H1 (cell line): ENCODE results near the gene KRT3. TPM values are rescaled to one million over a fixed set of nuclear protein-coding genes. Genes with fewer than 3 reads are reported as not detected.

Experiments
- CTCF ChIA-PET: fragments of 300-600 bp; sonication (Branson Sonifier 250); formaldehyde crosslinking; loops from one replicate; lab custom pipeline; 2021; ENCODE audit not compliant: partially characterized antibody; lab: Charles Lee
- POLR2A ChIA-PET: fragments of 300-600 bp; sonication (Branson Sonifier 250); formaldehyde crosslinking; loops from one replicate; lab custom pipeline; 2021; ENCODE audit warnings: inconsistent platforms; ENCODE audit not compliant: partially characterized antibody; lab: Charles Lee
- DNase-seq, 2 experiments: peaks; one replicate each; pipeline versions ENCODE4 v3.0.0 to v3.0.0-alpha.2; 2010 to 2022; ENCODE audit warnings: low spot score in 2 of 2, low read depth in 1 of 2, mixed read lengths in 1 of 2
- FAIRE-seq: peaks from 2 replicates; lab custom pipeline; 2011; peaks lifted over from hg19 to GRCh38; lab: Jason Lieb, UNC
- H2AFZ ChIP-seq: 2 replicates; pipeline ENCODE4 v1.8.1; 2012; ENCODE audit warnings: low read length, inconsistent platforms
- H2AK5ac ChIP-seq: 2 replicates; pipeline ENCODE4 v1.6.1; 2013; ENCODE audit warnings: low read depth, low read length
- H2BK120ac ChIP-seq: replicated peaks from 2 replicates; pipeline ENCODE3; 2013; ENCODE audit warnings: low read depth, low read length, inconsistent platforms
- H2BK12ac ChIP-seq: 2 replicates; pipeline ENCODE4 v1.6.1; 2013; ENCODE audit warnings: low read depth, low read length
- H2BK15ac ChIP-seq: 2 replicates; pipeline ENCODE4 v1.6.1; 2013; ENCODE audit warnings: low read length
- H2BK20ac ChIP-seq: 2 replicates; pipeline ENCODE4 v1.6.1; 2013; ENCODE audit warnings: low read length
- H2BK5ac ChIP-seq: 2 replicates; pipeline ENCODE4 v1.6.1; 2013; ENCODE audit warnings: low read depth, low read length
- H3K14ac ChIP-seq: 2 replicates; pipeline ENCODE4 v1.6.1; 2013; ENCODE audit warnings: inconsistent platforms; ENCODE audit not compliant: insufficient read length
- H3K18ac ChIP-seq: 2 replicates; pipeline ENCODE4 v1.6.1; 2013; ENCODE audit warnings: low read length; ENCODE audit errors: extremely low read depth
- H3K23ac ChIP-seq: 2 replicates; pipeline ENCODE4 v1.6.1; 2013; ENCODE audit warnings: inconsistent platforms; ENCODE audit not compliant: insufficient read length
- H3K23me2 ChIP-seq: 2 replicates; pipeline ENCODE4 v1.6.1; 2013; ENCODE audit warnings: low read depth, low read length
- H3K27ac ChIP-seq: 2 replicates; pipeline ENCODE4 v1.6.1; 2011; ENCODE audit warnings: low read depth, low read length, inconsistent platforms
- H3K27me3 ChIP-seq, 4 experiments: replicated peaks in 1 of 4; 1 replicate in 1 of 4; 2 replicates in 3 of 4; pipeline versions ENCODE4 v1.6.1 to v1.8.1; 2011 to 2013; ENCODE audit warnings: low read length in 3 of 4, mild to moderate bottlenecking in 3 of 4, inconsistent platforms in 2 of 4, mixed read lengths in 2 of 4, moderate library complexity in 1 of 4; ENCODE audit not compliant: control insufficient read depth in 3 of 4, insufficient read depth in 3 of 4; ENCODE audit errors: extremely low read depth in 1 of 4
- H3K36me3 ChIP-seq, 4 experiments: 2 replicates each; pipeline versions ENCODE4 v1.6.1 to v1.8.1; 2011 to 2013; ENCODE audit warnings: mild to moderate bottlenecking in 4 of 4, low read length in 3 of 4, moderate library complexity in 2 of 4, control low read depth in 1 of 4, inconsistent platforms in 1 of 4; ENCODE audit not compliant: insufficient read depth in 4 of 4, control insufficient read depth in 2 of 4
- H3K4ac ChIP-seq: replicated peaks from 2 replicates; pipeline ENCODE3; 2013; ENCODE audit warnings: low read length, low read depth, mixed read lengths, inconsistent platforms; ENCODE audit not compliant: insufficient read length
- H3K4me1 ChIP-seq, 4 experiments: replicated peaks in 1 of 4; 1 replicate in 1 of 4; 2 replicates in 3 of 4; pipeline versions ENCODE4 v1.6.1 to v1.8.1; 2011 to 2013; ENCODE audit warnings: low read length in 3 of 4, inconsistent platforms in 2 of 4, mixed read lengths in 1 of 4; ENCODE audit not compliant: insufficient read depth in 4 of 4, control insufficient read depth in 3 of 4
- H3K4me2 ChIP-seq, 2 experiments: 2 replicates each; pipeline versions ENCODE4 v1.6.1 to v1.8.1; 2011 to 2013; ENCODE audit warnings: low read depth in 2 of 2, low read length in 2 of 2, control low read depth in 1 of 2, inconsistent platforms in 1 of 2, mild to moderate bottlenecking in 1 of 2; ENCODE audit not compliant: insufficient read depth in 1 of 2
- H3K4me3 ChIP-seq, 4 experiments: fragments of 200-600, 300-600 bp in 1 of 4; sonication (generic), shearing (Covaris generic), sonication (Bioruptor Twin) in 1 of 4; 2 replicates each; pipeline versions ENCODE4 v1.5.1 to v1.8.1; 2011 to 2016; ENCODE audit warnings: low read length in 4 of 4, low read depth in 3 of 4, control low read depth in 2 of 4, inconsistent platforms in 2 of 4, mild to moderate bottlenecking in 2 of 4, mixed read lengths in 1 of 4, moderate library complexity in 1 of 4; ENCODE audit not compliant: insufficient read depth in 2 of 4; ENCODE audit errors: extremely low read depth in 1 of 4
- H3K56ac ChIP-seq: replicated peaks from 2 replicates; pipeline ENCODE3; 2013; ENCODE audit warnings: low read depth, mild to moderate bottlenecking, mixed read lengths, low read length, inconsistent platforms; ENCODE audit not compliant: insufficient read length
- H3K79me1 ChIP-seq: 2 replicates; pipeline ENCODE4 v1.6.1; 2013; ENCODE audit warnings: low read depth, low read length, control low read depth
- H3K79me2 ChIP-seq, 2 experiments: 2 replicates each; pipeline versions ENCODE4 v1.6.1 to v1.8.1; 2012 to 2013; ENCODE audit warnings: low read length in 2 of 2, mild to moderate bottlenecking in 2 of 2, inconsistent platforms in 1 of 2; ENCODE audit not compliant: insufficient read depth in 2 of 2, control insufficient read depth in 1 of 2
- H3K9ac ChIP-seq, 4 experiments: replicated peaks in 1 of 4; 1 replicate in 1 of 4; 2 replicates in 3 of 4; pipeline versions ENCODE4 v1.6.1 to v1.8.1; 2011 to 2013; ENCODE audit warnings: low read depth in 3 of 4, low read length in 3 of 4, control low read depth in 2 of 4, mild to moderate bottlenecking in 2 of 4, moderate library complexity in 2 of 4, inconsistent platforms in 1 of 4; ENCODE audit errors: extremely low read depth in 1 of 4
- H3K9me3 ChIP-seq, 2 experiments: 2 replicates each; pipeline versions ENCODE4 v1.6.1 to v1.8.1; 2012 to 2013; ENCODE audit warnings: mild to moderate bottlenecking in 2 of 2, moderate library complexity in 2 of 2, control low read depth in 1 of 2, inconsistent platforms in 1 of 2, low read depth in 1 of 2, low read length in 1 of 2, mixed read lengths in 1 of 2; ENCODE audit not compliant: insufficient read depth in 2 of 2
- H4K20me1 ChIP-seq, 2 experiments: replicated peaks in 1 of 2; 2 replicates each; pipeline versions ENCODE3 to v1.8.1; 2011 to 2013; ENCODE audit warnings: inconsistent platforms in 2 of 2, low read length in 2 of 2, mild to moderate bottlenecking in 1 of 2; ENCODE audit not compliant: insufficient read depth in 2 of 2, control insufficient read depth in 1 of 2
- H4K5ac ChIP-seq: 2 replicates; pipeline ENCODE4 v1.6.1; 2013; ENCODE audit warnings: low read length, low read depth, mixed read lengths, inconsistent platforms; ENCODE audit not compliant: insufficient read length
- H4K8ac ChIP-seq: 2 replicates; pipeline ENCODE4 v1.8.0; 2013; ENCODE audit warnings: mild to moderate bottlenecking, moderate library complexity, low read length, inconsistent platforms; ENCODE audit not compliant: insufficient read depth; ENCODE audit errors: extremely low read depth
- H4K91ac ChIP-seq: replicated peaks from 2 replicates; pipeline ENCODE3; 2013; ENCODE audit warnings: low read length, mixed read lengths, inconsistent platforms; ENCODE audit not compliant: insufficient read length
- CBX8 ChIP-seq: fragments of 300-800, 300-1000 bp; sonication (generic); IDR thresholded peaks from 2 replicates; pipeline ENCODE4 v1.7.1; 2016; ENCODE audit warnings: low read depth, low read length, borderline replicate concordance
- KDM1A ChIP-seq: fragments of 200-600, 300-600 bp; sonication (generic); IDR thresholded peaks from 2 replicates; pipeline ENCODE4 v1.7.1; 2016; ENCODE audit warnings: mild to moderate bottlenecking, low read length, borderline replicate concordance
- SIX5 ChIP-seq: IDR thresholded peaks from 2 replicates; pipeline ENCODE4 v1.6.1; 2011; ENCODE audit warnings: mild to moderate bottlenecking, low read depth, low read length
- TCF12 ChIP-seq: IDR thresholded peaks from 2 replicates; pipeline ENCODE4 v1.6.1; 2011; ENCODE audit warnings: low read depth, mild to moderate bottlenecking, low read length
- WGBS, 2 experiments: shearing (Covaris generic) in 1 of 2; methylation state at CpG; one replicate each; pipeline versions ENCODE4 v1.1.6 to v1.1.7; 2013 to 2015; ENCODE audit warnings: low lambda C conversion rate in 2 of 2, mixed read lengths in 2 of 2, inconsistent platforms in 1 of 2, low coverage in 1 of 2, missing lambda C conversion rate in 1 of 2; ENCODE audit not compliant: insufficient replicate concordance in 2 of 2, insufficient coverage in 1 of 2, insufficient read length in 1 of 2; ENCODE audit errors: extremely low coverage in 1 of 2, missing lambda C conversion rate in 1 of 2; 5-methylcytosine and 5-hydroxymethylcytosine counted together
- polyA plus RNA-seq, 7 experiments: library from polyadenylated mRNA; depleted of rRNA in 3 of 7; stranded (reverse) in 5 of 7; unstranded in 2 of 7; fragments of >200 nt in 5 of 7; fragments of 200-250 nt in 2 of 7; gene quantifications; 1 replicate in 5 of 7; 2 replicates in 1 of 7; 4 replicates in 1 of 7; pipeline versions ENCODE4 v1.2.1 to v1.2.3, GENCODE V29; 2011 to 2013; ENCODE audit warnings: missing spikeins in 2 of 7, mixed read lengths in 2 of 7
- total RNA-seq: library from RNA; stranded (reverse); fragmentation: NEBNext Ultra II Directional; extraction: Animal tissue kit (Norgen Biotek cat#: 25700); gene quantifications from 2 replicates; pipeline ENCODE4 v1.2.1, GENCODE V29; 2021

Gene KRT3
- total and polyA plus RNA-seq, 2 of the 8 experiments (the other 6 are each of a cell fraction or from before 2014, with no cell fraction given): not detected

DNA sequence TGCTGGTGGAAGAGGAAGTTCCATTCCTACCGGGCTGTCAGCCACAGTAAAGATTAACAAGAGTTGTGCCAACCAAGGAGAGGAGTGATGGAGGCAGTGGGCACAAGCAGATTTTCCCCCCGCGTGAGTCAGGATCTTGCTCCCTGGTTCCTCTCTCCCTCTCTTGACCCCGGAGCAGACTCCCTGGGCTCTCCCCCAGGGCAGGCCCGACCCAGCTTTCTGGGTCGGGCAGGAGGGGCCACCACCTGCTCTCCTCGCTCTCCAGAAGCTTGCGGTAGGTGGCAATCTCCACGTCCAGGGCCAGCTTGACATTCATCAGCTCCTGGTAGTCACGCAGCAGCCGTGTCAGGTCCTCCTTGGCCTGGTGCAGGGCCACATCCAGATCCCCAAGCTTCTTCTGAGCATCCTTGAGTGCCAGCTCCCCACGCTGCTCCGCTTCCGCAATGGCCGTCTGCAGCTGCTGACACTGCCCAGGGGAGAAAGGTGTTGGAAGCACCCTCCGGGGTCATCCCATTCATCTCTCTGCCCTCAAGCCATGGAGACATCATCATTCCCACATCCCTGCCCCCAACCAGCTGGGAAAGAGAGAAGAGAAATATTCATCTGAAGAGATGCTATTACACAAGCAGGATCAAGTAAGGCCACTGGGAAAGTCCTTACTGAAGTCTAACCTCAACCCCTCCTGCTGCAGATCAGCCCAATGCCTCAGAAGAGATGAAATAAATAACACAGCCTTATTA is 27.0 kb upstream of the KRT3 start:
- Histone ChIP-seq H2BK20ac (no peak overlapping the region), H3K27ac (no peak overlapping the region), H2BK5ac (no peak overlapping the region), H3K36me3 (no peaks in the 10 kb centered on the region), H3K27me3 (0 out of 7 replicates have a peak, but pooled peaks cover 0 to 2% (median 0%) of the 10 kb centered on the region in 4 experiments), H2BK12ac (no peak overlapping the region), H4K8ac (no peak overlapping the region), H3K79me2 (no peaks in the 10 kb centered on the region), H3K4me3 (no peak overlapping the region), H3K9ac (no peak overlapping the region), H3K4me1 (no peaks in the 10 kb centered on the region; a peak in 2 of 7 replicates), H4K91ac (no peak overlapping the region), H3K23ac (no peak overlapping the region), H2BK15ac (no peak overlapping the region), H3K9me3 (no peaks in the 10 kb centered on the region), H2AFZ (no peak overlapping the region), H4K5ac (no peak overlapping the region), H2BK120ac (no peak overlapping the region), H3K14ac (no peak overlapping the region), H2AK5ac (no peak overlapping the region), H4K20me1 (no peaks in the 10 kb centered on the region), H3K4ac (no peak overlapping the region), H3K79me1 (no peaks in the 10 kb centered on the region), H3K18ac (no peak overlapping the region), H3K56ac (no peak overlapping the region), H3K4me2 (no peak overlapping the region), H3K23me2 (no peaks in the 10 kb centered on the region)
- no peak for TF ChIP-seq CBX8
- no peak for TF ChIP-seq SIX5
- TF ChIP-seq TCF12: no peak
- TF ChIP-seq KDM1A: peak; percentile 54; the same call in 1 of the 2 replicates
- DNase-seq (no peak), FAIRE-seq (no peak)
- 86% methylated on average over 11 of the region's 16 CpGs; no CpG with 5 or more reads in 1 of the 2 experiments for WGBS, 2 experiments
- ChIA-PET POLR2A (interaction anchor here (0.6 to 0.7 kb wide), 2 partner anchors 15 to 144 kb away, joined by 3 to 5 read pairs; no protein-coding TSS in a partner anchor), CTCF (interaction anchor here (0.6 to 1.8 kb wide), 10 partner anchors 9 to 1974 kb away, joined by 3 to 8 read pairs (median 3); no protein-coding TSS in a partner anchor)
